ENCODE data around the gene DQX1. TPM values are rescaled to one million over a fixed set of nuclear protein-coding genes. Genes with fewer than 3 reads are reported as not detected.
"Not testable (repeated sequence)": the region's sequence is repeated elsewhere in the genome, so short reads cannot be mapped to it uniquely, and the experiment has no call there.

Gene DQX1
- total RNA-seq, 1 experiment from 2014 or later = not detected

- no peak for DNase-seq
- Histone ChIP-seq H3K9me3 (no peaks in the 10 kb centered on the region), H3K27me3 (no peaks in the 10 kb centered on the region), H3K4me3 (no peak overlapping the region), H3K36me3 (peaks cover 7% of the 10 kb centered on the region)
These were observed 28.8 kb downstream of the DQX1 start for GRCh38 chr2:74496997-74497776.

GRCh38 chr2:74495440-74495839, 30.6 kb downstream of the DQX1 start:
- no peaks in the 10 kb centered on the region for H3K27me3 ChIP-seq
- peaks cover 16% of the 10 kb centered on the region for H3K36me3 ChIP-seq
- no peak overlapping the region for H3K4me3 ChIP-seq
- no peaks in the 10 kb centered on the region for H3K9me3 ChIP-seq
- DNase-seq = no peak

- DNase-seq = no peak
- peaks cover 16% of the 10 kb centered on the region for H3K36me3 ChIP-seq
- H3K9me3 ChIP-seq = no peaks in the 10 kb centered on the region
- H3K27me3 ChIP-seq = no peaks in the 10 kb centered on the region
- H3K4me3 ChIP-seq = no peak overlapping the region
These were observed 32.5 kb downstream of the DQX1 start for GRCh38 chr2:74493546-74493945.

- Histone ChIP-seq H3K4me3 (no peak overlapping the region), H3K27me3 (no peaks in the 10 kb centered on the region), H3K9me3 (no peaks in the 10 kb centered on the region), H3K36me3 (peaks cover 16% of the 10 kb centered on the region)
- no peak for DNase-seq
These were observed 34.1 kb downstream of the DQX1 start for GRCh38 chr2:74491648-74492544.

GRCh38 chr2:74489906-74490305, 36.1 kb downstream of the DQX1 start:
- H3K36me3 ChIP-seq = peaks cover 16% of the 10 kb centered on the region
- no peaks in the 10 kb centered on the region for H3K27me3 ChIP-seq
- H3K4me3 ChIP-seq = no peak overlapping the region
- DNase-seq = no peak
- no peaks in the 10 kb centered on the region for H3K9me3 ChIP-seq

- no peak for DNase-seq
- Histone ChIP-seq H3K27me3 (no peaks in the 10 kb centered on the region), H3K4me3 (no peak overlapping the region), H3K36me3 (peaks cover 16% of the 10 kb centered on the region), H3K9me3 (no peaks in the 10 kb centered on the region)
These were observed 37.2 kb downstream of the DQX1 start for GRCh38 chr2:74488643-74489481.

GRCh38 chr2:74486141-74486540, 39.9 kb downstream of the DQX1 start:
- Histone ChIP-seq H3K27me3 (no peaks in the 10 kb centered on the region), H3K4me3 (no peak overlapping the region), H3K9me3 (no peaks in the 10 kb centered on the region), H3K36me3 (no peaks in the 10 kb centered on the region; the same call in none of the 2 replicates)
- DNase-seq = no peak

GRCh38 chr2:74483675-74484164, 42.3 kb downstream of the DQX1 start:
- peak overlapping the region; percentile 97 for H3K4me3 ChIP-seq
- H3K36me3 ChIP-seq = peaks cover 11% of the 10 kb centered on the region
- not testable (repeated sequence) for DNase-seq, H3K27me3 ChIP-seq, H3K9me3 ChIP-seq

- H3K9me3 ChIP-seq = no peaks in the 10 kb centered on the region
- peaks cover 11% of the 10 kb centered on the region for H3K36me3 ChIP-seq
- no peaks in the 10 kb centered on the region for H3K27me3 ChIP-seq
- peak; percentile 92 for DNase-seq
- H3K4me3 ChIP-seq = peak within 1 kb of the TSS; percentile 97
These were observed 43.0 kb downstream of the DQX1 start, which contains the start of the genes CCDC142 and TTC31 for GRCh38 chr2:74482801-74483674. Gene CCDC142 (minus strand): TSS chr2:74482998. CDS start chr2:74482837, 161 bp downstream. Gene TTC31 (plus strand): TSS chr2:74483081. CDS start chr2:74483096, 15 bp downstream.

GRCh38 chr2:74481961-74482800, 43.9 kb downstream of the DQX1 start:
- Histone ChIP-seq H3K27me3 (no peaks in the 10 kb centered on the region), H3K36me3 (peaks cover 16% of the 10 kb centered on the region), H3K4me3 (peak overlapping the region; percentile 97), H3K9me3 (no peaks in the 10 kb centered on the region)
- DNase-seq = peak; percentile 49

GRCh38 chr2:74481431-74481830, 44.6 kb downstream of the DQX1 start:
- H3K9me3 ChIP-seq = no peaks in the 10 kb centered on the region
- peaks cover 17% of the 10 kb centered on the region for H3K36me3 ChIP-seq
- H3K4me3 ChIP-seq = peak overlapping the region; percentile 97
- DNase-seq = no peak
- H3K27me3 ChIP-seq = no peaks in the 10 kb centered on the region

- no peak for DNase-seq
- peaks cover 25% of the 10 kb centered on the region for H3K36me3 ChIP-seq
- no peaks in the 10 kb centered on the region for H3K27me3 ChIP-seq
- no peaks in the 10 kb centered on the region for H3K9me3 ChIP-seq
- no peak overlapping the region for H3K4me3 ChIP-seq
These were observed 51.1 kb downstream of the DQX1 start for GRCh38 chr2:74474899-74475298.

- no peak for DNase-seq
- Histone ChIP-seq H3K36me3 (peaks cover 22% of the 10 kb centered on the region), H3K27me3 (no peaks in the 10 kb centered on the region), H3K4me3 (no peak overlapping the region), H3K9me3 (no peaks in the 10 kb centered on the region)
These were observed 51.5 kb downstream of the DQX1 start for GRCh38 chr2:74474481-74474880.

- no peaks in the 10 kb centered on the region for H3K27me3 ChIP-seq
- H3K9me3 ChIP-seq = no peaks in the 10 kb centered on the region
- peak overlapping the region; percentile 70 for H3K4me3 ChIP-seq
- DNase-seq = no peak
- H3K36me3 ChIP-seq = peaks cover 22% of the 10 kb centered on the region
These were observed 53.1 kb downstream of the DQX1 start for GRCh38 chr2:74472945-74473258.
